Endometrial microvascular endothelial cells (primary cell): ENCODE results near the gene HDAC2. TPM values are rescaled to one million over a fixed set of nuclear protein-coding genes. Genes with fewer than 3 reads are reported as not detected.

ENCODE experiments used
- in situ Hi-C: cut with HindIII; loops from 2 replicates; pipeline ENCODE4 v1.10.0; 2017; ENCODE audit warnings: low sequenced_read_pairs, low pct_unique_long_range_greater_than_20kb; ENCODE audit errors: inconsistent ontology term
- total RNA-seq: library from RNA; depleted of rRNA; stranded (reverse); fragments of >200 nt; gene quantifications from one replicate; pipeline ENCODE4 v1.2.3, GENCODE V29; 2015; ENCODE audit errors: inconsistent ontology term

The HDAC2 gene
- total RNA-seq, 1 donor from 2014 or later: 91.6 TPM

DNA sequence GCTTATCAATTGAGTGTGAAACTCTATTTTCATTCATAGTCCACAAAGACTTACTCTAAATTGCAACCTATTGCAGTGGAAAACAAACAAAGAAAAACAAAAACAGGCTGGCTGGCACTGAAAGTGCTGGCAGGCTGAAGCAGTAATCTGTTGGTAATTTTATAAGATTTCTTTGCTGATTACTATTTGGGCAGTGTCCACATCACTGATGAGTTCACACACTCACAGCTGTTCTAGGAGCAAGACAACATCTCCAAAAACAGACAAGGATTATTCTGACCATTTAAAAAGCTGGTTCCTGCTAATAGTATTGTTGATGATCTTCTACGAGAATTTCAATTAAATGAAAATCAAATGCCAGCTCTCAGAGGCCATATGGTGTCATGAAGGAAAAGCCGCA is 86.9 kb downstream of the HDAC2 start:
- in situ Hi-C loops: loop anchor here (25.0 kb wide), 1 partner anchor 1097 kb away; no protein-coding TSS in a partner anchor

Other genes with a start within 250 kb of the HDAC2 start
- 117 TPM for gene MARCKS, start 113.8 kb downstream of the HDAC2 start, total RNA-seq